ENCODE results near the gene SIT1. TPM values are rescaled to one million over a fixed set of nuclear protein-coding genes. Genes with fewer than 3 reads are reported as not detected.

Gene SIT1
- total RNA-seq, 1 experiment from 2014 or later, result not detected

DNA sequence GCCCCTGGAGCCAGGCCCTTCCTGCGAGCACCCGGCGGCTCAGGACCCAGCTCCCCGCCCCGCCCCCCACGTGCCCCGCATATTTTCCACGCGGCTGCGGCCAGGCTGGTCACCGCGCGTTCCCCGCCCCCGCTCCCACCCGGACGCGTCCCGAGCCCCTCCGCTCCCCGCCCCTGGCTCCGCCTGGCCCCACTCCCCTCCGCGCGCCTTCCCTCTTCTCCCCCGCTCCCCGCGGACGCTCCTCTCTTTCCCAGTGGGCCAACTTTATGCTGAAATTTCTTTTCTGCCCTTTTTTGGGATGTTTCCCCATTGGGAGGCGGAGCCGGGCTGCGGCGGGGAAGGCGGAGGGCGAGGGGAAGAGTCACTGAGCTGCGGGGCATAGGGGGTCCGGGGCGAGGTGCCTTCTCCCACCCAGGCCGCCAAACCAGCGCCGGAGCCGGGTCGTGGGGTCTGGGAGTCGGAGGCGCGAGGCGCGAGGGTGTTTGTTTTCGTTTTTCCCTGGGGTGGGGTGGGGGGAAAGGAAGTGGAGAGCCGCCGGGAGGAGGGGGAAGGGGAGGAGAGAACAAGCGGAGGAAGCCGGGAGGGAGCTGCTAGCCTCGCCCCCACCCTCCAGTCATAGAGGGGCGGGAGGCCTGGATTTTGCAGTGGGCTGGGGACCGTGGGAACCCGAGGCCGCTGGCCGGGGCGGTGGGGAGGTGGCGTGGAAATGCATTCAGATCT, 40.0 kb upstream of the SIT1 start:
- Histone ChIP-seq H3K27me3 (ENCODE audit: control insufficient read depth, insufficient read depth, low read length) (no peaks in the 10 kb centered on the region), H3K27ac (ENCODE audit: low read length) (peak overlapping the region; percentile 89), H3K9me3 (ENCODE audit: control insufficient read depth, insufficient read depth, low read depth, low read length) (no peaks in the 10 kb centered on the region), H3K4me1 (ENCODE audit: control insufficient read depth, insufficient read depth, low read length) (peaks cover 31% of the 10 kb centered on the region), H3K4me3 (ENCODE audit: low read depth in 2 of 2, low read length in 2 of 2) (peak overlapping the region; percentile 71 to 89), H3K36me3 (ENCODE audit: control insufficient read depth, insufficient read depth, low read length) (peaks cover 10% of the 10 kb centered on the region; the same call in 1 of the 2 replicates)
- BruUV-seq (replicated peaks), result no TSS peak
- POLR2A ChIA-PET, result interaction anchor here (0.5 to 1.5 kb wide), 4 partner anchors 15 to 264 kb away, joined by 3 to 13 read pairs (median 7); no protein-coding TSS in a partner anchor
- DNase-seq (ENCODE audit: low read depth, low spot score) (no peak), ATAC-seq (peak; percentile 76)
- TF ChIP-seq, protein P1, sequence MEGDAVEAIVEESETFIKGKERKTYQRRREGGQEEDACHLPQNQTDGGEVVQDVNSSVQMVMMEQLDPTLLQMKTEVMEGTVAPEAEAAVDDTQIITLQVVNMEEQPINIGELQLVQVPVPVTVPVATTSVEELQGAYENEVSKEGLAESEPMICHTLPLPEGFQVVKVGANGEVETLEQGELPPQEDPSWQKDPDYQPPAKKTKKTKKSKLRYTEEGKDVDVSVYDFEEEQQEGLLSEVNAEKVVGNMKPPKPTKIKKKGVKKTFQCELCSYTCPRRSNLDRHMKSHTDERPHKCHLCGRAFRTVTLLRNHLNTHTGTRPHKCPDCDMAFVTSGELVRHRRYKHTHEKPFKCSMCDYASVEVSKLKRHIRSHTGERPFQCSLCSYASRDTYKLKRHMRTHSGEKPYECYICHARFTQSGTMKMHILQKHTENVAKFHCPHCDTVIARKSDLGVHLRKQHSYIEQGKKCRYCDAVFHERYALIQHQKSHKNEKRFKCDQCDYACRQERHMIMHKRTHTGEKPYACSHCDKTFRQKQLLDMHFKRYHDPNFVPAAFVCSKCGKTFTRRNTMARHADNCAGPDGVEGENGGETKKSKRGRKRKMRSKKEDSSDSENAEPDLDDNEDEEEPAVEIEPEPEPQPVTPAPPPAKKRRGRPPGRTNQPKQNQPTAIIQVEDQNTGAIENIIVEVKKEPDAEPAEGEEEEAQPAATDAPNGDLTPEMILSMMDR (IDR thresholded peaks at IDR 0.05), result no peak
- CTCF ChIA-PET, result interaction anchor here (0.6 to 1.8 kb wide), 6 partner anchors 15 to 46 kb away, joined by 3 to 6 read pairs (median 4); partner anchors contain the start of genes ARHGEF39, CCDC107 and RMRP
- intact Hi-C loops (cut with micrococcal nuclease; ENCODE audit: unreplicated experiment) (loop anchor here (5.0 kb wide), 1 partner anchor 33 kb away; the partner anchor contains the start of genes CCDC107 and RMRP), in situ Hi-C loops (cut with HindIII; ENCODE audit: low pct_unique_long_range_greater_than_20kb, low sequenced_read_pairs) (no loop called here)

DNA sequence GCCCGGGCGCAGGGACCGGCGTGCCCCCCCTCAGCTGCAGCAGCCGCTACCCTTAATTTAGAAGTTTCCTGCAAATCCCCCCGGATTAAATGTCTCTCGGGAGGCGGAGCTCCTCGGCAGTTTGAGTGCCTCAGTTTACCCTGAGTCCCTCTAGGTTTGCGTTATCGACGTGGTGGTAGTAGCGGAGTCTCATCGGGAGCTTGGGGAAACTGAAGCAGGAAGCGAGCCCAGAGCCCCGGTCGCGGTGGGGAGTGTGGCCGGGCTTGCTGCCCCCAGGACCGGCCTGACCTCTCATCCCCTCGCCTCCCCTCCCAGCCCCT, 39.5 kb upstream of the SIT1 start:
- Histone ChIP-seq H3K36me3 (ENCODE audit: control insufficient read depth, insufficient read depth, low read length) (peaks cover 10% of the 10 kb centered on the region; the same call in 1 of the 2 replicates), H3K4me1 (ENCODE audit: control insufficient read depth, insufficient read depth, low read length) (peaks cover 31% of the 10 kb centered on the region), H3K27ac (ENCODE audit: low read length) (peak overlapping the region; percentile 89), H3K4me3 (ENCODE audit: low read depth in 2 of 2, low read length in 2 of 2) (peak overlapping the region; percentile 71 to 89), H3K27me3 (ENCODE audit: control insufficient read depth, insufficient read depth, low read length) (no peaks in the 10 kb centered on the region), H3K9me3 (ENCODE audit: control insufficient read depth, insufficient read depth, low read depth, low read length) (no peaks in the 10 kb centered on the region)
- CTCF ChIA-PET, result interaction anchor here (0.6 to 1.8 kb wide), 5 partner anchors 15 to 40 kb away, joined by 3 to 6 read pairs (median 4); partner anchors contain the start of genes ARHGEF39, CCDC107 and RMRP
- intact Hi-C loops (cut with micrococcal nuclease; ENCODE audit: unreplicated experiment), result loop anchor here (5.0 kb wide), 1 partner anchor 33 kb away; the partner anchor contains the start of genes CCDC107 and RMRP
- TF ChIP-seq, protein P1 (IDR thresholded peaks at IDR 0.05), result no peak
- no peak; the same call in 1 of the 2 replicates for TF ChIP-seq SIN3A (IDR thresholded peaks at IDR 0.05; ENCODE audit: borderline replicate concordance, insufficient read depth, low read depth, low read length)
- no peak for TF ChIP-seq POLR2AphosphoS5 (IDR thresholded peaks at IDR 0.05; ENCODE audit: low read depth, low read length)
- no peak for TF ChIP-seq TCF7L2 (IDR thresholded peaks at IDR 0.05; ENCODE audit: low read depth, low read length)
- TF ChIP-seq, protein P2, sequence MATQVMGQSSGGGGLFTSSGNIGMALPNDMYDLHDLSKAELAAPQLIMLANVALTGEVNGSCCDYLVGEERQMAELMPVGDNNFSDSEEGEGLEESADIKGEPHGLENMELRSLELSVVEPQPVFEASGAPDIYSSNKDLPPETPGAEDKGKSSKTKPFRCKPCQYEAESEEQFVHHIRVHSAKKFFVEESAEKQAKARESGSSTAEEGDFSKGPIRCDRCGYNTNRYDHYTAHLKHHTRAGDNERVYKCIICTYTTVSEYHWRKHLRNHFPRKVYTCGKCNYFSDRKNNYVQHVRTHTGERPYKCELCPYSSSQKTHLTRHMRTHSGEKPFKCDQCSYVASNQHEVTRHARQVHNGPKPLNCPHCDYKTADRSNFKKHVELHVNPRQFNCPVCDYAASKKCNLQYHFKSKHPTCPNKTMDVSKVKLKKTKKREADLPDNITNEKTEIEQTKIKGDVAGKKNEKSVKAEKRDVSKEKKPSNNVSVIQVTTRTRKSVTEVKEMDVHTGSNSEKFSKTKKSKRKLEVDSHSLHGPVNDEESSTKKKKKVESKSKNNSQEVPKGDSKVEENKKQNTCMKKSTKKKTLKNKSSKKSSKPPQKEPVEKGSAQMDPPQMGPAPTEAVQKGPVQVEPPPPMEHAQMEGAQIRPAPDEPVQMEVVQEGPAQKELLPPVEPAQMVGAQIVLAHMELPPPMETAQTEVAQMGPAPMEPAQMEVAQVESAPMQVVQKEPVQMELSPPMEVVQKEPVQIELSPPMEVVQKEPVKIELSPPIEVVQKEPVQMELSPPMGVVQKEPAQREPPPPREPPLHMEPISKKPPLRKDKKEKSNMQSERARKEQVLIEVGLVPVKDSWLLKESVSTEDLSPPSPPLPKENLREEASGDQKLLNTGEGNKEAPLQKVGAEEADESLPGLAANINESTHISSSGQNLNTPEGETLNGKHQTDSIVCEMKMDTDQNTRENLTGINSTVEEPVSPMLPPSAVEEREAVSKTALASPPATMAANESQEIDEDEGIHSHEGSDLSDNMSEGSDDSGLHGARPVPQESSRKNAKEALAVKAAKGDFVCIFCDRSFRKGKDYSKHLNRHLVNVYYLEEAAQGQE (IDR thresholded peaks at IDR 0.05; ENCODE audit: insufficient read depth in 1 of 2, low read depth in 2 of 2, low read length in 1 of 2), result no peak
- no TSS peak for BruUV-seq (replicated peaks)
- no peak for DNase-seq (ENCODE audit: low read depth, low spot score)
- POLR2A ChIA-PET, result interaction anchor here (0.5 to 1.5 kb wide), 5 partner anchors 15 to 198 kb away, joined by 3 to 8 read pairs (median 6); no protein-coding TSS in a partner anchor
- ATAC-seq, result no peak
- in situ Hi-C loops (cut with HindIII; ENCODE audit: low pct_unique_long_range_greater_than_20kb, low sequenced_read_pairs), result no loop called here

All from Panc1 (cell line).